GM12872 (cell line): Measurements from ENCODE around the gene HAP1.

Source experiments
- TF ChIP-seq, protein P1 (sequence below): IDR thresholded peaks from 3 replicates; pipeline ENCODE4 v1.5.1; 2011; ENCODE audit warnings: low read depth, mild to moderate bottlenecking, low read length, moderate library complexity; ENCODE audit not compliant: insufficient read depth

Gene HAP1

GRCh38 chr17:41775394-41776226 lies 41.2 kb upstream of the HAP1 start:
- TF ChIP-seq, protein P1, sequence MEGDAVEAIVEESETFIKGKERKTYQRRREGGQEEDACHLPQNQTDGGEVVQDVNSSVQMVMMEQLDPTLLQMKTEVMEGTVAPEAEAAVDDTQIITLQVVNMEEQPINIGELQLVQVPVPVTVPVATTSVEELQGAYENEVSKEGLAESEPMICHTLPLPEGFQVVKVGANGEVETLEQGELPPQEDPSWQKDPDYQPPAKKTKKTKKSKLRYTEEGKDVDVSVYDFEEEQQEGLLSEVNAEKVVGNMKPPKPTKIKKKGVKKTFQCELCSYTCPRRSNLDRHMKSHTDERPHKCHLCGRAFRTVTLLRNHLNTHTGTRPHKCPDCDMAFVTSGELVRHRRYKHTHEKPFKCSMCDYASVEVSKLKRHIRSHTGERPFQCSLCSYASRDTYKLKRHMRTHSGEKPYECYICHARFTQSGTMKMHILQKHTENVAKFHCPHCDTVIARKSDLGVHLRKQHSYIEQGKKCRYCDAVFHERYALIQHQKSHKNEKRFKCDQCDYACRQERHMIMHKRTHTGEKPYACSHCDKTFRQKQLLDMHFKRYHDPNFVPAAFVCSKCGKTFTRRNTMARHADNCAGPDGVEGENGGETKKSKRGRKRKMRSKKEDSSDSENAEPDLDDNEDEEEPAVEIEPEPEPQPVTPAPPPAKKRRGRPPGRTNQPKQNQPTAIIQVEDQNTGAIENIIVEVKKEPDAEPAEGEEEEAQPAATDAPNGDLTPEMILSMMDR, result no peak

DNA sequence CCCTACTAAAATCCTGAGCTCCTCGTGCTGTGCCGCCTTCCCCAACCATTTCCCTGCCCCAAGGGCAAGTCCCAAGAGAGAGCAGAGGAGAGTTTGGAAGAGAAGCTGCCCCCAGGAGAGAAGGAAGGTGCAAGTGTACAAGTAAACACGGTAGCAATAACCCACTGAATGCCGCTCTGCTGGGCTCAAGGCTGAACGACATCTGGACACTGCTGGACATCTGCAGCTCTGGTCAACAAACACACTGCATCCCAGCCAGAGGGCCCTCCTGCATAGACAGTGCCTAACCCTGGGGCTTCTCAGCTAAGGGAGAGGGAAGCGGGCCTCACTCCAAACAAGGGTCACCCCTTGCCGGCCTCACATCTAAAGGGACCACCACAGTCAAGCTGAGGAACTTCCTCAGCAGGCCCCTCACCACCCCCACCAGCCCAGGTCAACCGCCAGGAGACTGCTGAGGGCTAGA lies 39.3 kb upstream of the HAP1 start:
- TF ChIP-seq, protein P1, result no peak

DNA sequence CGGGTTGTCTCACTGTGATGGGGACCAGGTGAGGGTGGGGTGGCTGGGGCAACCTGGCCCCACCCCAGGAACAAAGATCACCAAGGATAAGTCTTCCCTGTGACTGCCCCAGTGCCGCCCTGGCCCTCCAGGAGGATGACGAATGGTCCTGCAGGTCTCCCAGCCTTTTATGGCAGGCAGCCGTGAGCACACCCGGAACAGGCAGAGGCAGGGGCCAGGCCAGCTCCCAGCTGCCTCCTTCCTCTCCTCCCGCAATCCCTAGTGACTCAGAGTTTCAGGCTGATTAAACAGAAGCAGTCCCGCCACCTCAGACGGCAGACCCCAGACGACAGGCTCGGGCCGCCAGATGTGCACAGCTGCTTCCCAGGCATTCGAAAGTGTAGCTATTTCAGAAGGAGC lies 38.7 kb upstream of the HAP1 start:
- TF ChIP-seq, protein P1, result no peak

DNA sequence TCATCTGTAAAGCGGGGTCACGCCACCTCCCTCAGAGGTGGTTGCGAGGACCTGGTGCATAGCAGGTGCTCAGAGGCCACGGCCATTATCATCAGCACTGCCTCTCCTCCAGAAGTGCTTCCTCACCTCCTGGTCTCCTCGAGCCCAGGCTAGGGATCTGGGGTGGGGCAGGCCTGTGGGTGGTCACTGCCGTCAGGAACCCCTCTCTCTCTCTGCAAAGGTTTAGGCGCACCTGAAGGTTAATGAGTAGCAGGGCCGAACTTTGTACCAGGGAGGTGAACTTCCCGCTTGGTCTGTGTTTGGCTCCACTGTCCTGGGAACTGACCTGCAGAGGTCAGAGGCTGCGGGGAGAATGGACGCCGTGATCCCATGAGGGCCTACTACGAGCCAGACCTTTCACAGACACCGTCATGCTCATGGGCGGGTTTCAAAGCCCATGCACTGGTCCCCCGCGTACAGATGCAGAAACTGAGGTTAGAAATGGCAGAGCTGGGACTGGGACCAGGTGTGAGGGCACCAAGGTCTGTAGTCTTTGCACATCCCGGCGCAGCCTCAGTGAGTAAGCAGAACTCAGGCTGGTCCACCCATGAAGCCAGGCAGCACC lies 38.2 kb upstream of the HAP1 start:
- TF ChIP-seq, protein P1, result no peak

GRCh38 chr17:41772218-41772585 lies 37.8 kb upstream of the HAP1 start:
- TF ChIP-seq, protein P1, result no peak

GRCh38 chr17:41771389-41772206 lies 37.2 kb upstream of the HAP1 start:
- TF ChIP-seq, protein P1, result no peak

DNA sequence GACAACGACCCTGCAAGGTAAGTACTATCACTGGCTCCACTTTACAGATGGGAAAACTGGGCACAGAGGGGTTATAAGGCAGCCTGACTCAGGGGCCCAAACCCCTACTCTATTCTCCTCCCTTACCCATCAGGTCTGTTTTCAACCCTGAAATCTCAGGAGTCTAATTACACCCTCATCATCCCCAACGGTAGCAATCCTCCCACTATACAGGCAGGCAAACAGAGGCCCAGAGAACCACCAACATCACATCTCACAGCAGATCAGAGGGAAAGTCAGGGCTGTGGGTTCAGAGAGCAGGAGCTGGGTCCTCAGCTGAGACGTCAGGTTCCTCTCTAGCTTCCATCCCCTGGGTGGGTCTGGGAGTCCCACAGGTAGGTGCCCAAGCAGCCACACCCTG lies 35.5 kb upstream of the HAP1 start:
- TF ChIP-seq, protein P1, result no peak
